Fibroblast of lung (primary cell): Measurements from ENCODE around the gene SETBP1.

Source experiments
- EZH2 ChIP-seq: IDR thresholded peaks from 2 replicates; pipeline ENCODE4 v1.5.1; 2012; ENCODE audit warnings: low read length, control low read depth, mild to moderate bottlenecking; ENCODE audit errors: missing control alignments
- TF ChIP-seq, protein P1 (sequence below), 2 donors: IDR thresholded peaks in 1 of 2; conservative IDR thresholded peaks in 1 of 2; 1 replicate in 1 of 2; 2 replicates in 1 of 2; pipeline ENCODE4 v1.5.1; 2011 to 2012; ENCODE audit warnings: low read length in 2 of 2, control low read depth in 1 of 2, inconsistent platforms in 1 of 2, low read depth in 1 of 2, mild to moderate bottlenecking in 1 of 2

- TF ChIP-seq, protein P1, sequence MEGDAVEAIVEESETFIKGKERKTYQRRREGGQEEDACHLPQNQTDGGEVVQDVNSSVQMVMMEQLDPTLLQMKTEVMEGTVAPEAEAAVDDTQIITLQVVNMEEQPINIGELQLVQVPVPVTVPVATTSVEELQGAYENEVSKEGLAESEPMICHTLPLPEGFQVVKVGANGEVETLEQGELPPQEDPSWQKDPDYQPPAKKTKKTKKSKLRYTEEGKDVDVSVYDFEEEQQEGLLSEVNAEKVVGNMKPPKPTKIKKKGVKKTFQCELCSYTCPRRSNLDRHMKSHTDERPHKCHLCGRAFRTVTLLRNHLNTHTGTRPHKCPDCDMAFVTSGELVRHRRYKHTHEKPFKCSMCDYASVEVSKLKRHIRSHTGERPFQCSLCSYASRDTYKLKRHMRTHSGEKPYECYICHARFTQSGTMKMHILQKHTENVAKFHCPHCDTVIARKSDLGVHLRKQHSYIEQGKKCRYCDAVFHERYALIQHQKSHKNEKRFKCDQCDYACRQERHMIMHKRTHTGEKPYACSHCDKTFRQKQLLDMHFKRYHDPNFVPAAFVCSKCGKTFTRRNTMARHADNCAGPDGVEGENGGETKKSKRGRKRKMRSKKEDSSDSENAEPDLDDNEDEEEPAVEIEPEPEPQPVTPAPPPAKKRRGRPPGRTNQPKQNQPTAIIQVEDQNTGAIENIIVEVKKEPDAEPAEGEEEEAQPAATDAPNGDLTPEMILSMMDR (conservative IDR thresholded peaks at IDR 0.05 in 1 of 2, IDR thresholded peaks at IDR 0.05 in 1 of 2; ENCODE audit: low read depth in 1 of 2, low read length in 2 of 2), result no peak
- TF ChIP-seq EZH2, result no peak
These were observed 131.7 kb downstream of the SETBP1 start for GRCh38 chr18:44812426-44812825.
